ENCODE results near the gene SCT. TPM values are rescaled to one million over a fixed set of nuclear protein-coding genes. Genes with fewer than 3 reads are reported as not detected.

Gene SCT
- total RNA-seq, 1 experiment from 2014 or later = 2.3 TPM

DNA sequence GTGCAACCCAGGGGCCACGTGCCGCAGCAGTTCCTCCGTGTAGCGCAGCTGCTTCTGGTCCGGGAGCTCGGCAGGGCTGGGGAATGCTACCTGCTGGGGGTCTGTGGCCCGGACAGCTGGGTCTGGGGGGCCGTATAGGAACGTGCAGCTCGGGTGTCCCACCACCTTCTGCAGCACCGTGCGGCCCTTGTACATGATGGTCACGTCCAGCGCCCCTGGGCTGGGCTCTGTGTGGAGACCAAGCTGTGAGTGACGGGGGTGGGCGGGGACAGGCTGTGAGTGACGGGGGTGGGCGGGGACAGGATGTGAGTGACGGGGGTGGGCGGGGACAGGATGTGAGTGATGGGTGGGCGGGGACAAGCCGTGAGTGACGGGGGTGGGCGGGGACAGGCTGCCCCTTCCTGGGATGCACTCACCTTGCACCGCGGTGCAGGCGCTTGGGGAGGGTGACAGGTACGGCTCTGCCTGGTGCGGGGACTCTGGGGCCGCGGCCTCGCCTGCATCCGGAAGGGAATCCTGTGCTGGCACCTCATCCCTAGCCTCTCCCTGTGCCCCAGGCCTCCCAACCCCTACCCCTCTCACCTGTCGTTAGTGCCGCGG is 13.5 kb downstream of the SCT start:
- Mint-ChIP-seq H3K36me3 (peaks cover 10% of the 10 kb centered on the region), H3K27me3 (ENCODE audit: low read depth) (no peaks in the 10 kb centered on the region), H3K4me1 (0 out of 2 replicates have a peak, but pooled peaks cover 4% of the 10 kb centered on the region), H3K4me3 (no peak overlapping the region), H3K9me3 (no peaks in the 10 kb centered on the region), H3K27ac (no peak overlapping the region)
- ChIA-PET POLR2A (interaction anchor here (0.6 to 1.0 kb wide), 2 partner anchors 38 to 120 kb away, joined by 3 to 4 read pairs; no protein-coding TSS in a partner anchor), CTCF (interaction anchor here (0.5 to 2.8 kb wide), 8 partner anchors 22 to 150 kb away, joined by 3 to 14 read pairs (median 4); no protein-coding TSS in a partner anchor)
- ATAC-seq (peak; percentile 55), DNase-seq (ENCODE audit: low spot score) (peak; percentile 82)
- no peak for TF ChIP-seq NR3C1 (CRISPR knock-in tag; conservative IDR thresholded peaks at IDR 0.05; ENCODE audit: low read depth)
- no peak for TF ChIP-seq JAZF1 (CRISPR knock-in tag; IDR thresholded peaks at IDR 0.05)
- no peak for TF ChIP-seq NFATC4 (CRISPR knock-in tag; IDR thresholded peaks at IDR 0.05)
- TF ChIP-seq ZNF263 (CRISPR knock-in tag; IDR thresholded peaks at IDR 0.05; ENCODE audit: low read depth) = no peak
- no peak for TF ChIP-seq ETV6 (CRISPR knock-in tag; IDR thresholded peaks at IDR 0.05)
- TF ChIP-seq, protein P1, sequence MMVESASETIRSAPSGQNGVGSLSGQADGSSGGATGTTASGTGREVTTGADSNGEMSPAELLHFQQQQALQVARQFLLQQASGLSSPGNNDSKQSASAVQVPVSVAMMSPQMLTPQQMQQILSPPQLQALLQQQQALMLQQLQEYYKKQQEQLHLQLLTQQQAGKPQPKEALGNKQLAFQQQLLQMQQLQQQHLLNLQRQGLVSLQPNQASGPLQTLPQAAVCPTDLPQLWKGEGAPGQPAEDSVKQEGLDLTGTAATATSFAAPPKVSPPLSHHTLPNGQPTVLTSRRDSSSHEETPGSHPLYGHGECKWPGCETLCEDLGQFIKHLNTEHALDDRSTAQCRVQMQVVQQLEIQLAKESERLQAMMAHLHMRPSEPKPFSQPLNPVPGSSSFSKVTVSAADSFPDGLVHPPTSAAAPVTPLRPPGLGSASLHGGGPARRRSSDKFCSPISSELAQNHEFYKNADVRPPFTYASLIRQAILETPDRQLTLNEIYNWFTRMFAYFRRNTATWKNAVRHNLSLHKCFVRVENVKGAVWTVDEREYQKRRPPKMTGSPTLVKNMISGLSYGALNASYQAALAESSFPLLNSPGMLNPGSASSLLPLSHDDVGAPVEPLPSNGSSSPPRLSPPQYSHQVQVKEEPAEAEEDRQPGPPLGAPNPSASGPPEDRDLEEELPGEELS (CRISPR knock-in tag; IDR thresholded peaks at IDR 0.05) = no peak
- no peak for TF ChIP-seq SMAD4 (CRISPR knock-in tag; IDR thresholded peaks at IDR 0.05)
- TF ChIP-seq RELA (CRISPR knock-in tag; IDR thresholded peaks at IDR 0.05; ENCODE audit: borderline replicate concordance) = no peak
- no peak for TF ChIP-seq EMX1 (CRISPR knock-in tag; IDR thresholded peaks at IDR 0.05)
- TF ChIP-seq SP1 (CRISPR knock-in tag; conservative IDR thresholded peaks at IDR 0.05) = no peak
- TF ChIP-seq, protein P2, sequence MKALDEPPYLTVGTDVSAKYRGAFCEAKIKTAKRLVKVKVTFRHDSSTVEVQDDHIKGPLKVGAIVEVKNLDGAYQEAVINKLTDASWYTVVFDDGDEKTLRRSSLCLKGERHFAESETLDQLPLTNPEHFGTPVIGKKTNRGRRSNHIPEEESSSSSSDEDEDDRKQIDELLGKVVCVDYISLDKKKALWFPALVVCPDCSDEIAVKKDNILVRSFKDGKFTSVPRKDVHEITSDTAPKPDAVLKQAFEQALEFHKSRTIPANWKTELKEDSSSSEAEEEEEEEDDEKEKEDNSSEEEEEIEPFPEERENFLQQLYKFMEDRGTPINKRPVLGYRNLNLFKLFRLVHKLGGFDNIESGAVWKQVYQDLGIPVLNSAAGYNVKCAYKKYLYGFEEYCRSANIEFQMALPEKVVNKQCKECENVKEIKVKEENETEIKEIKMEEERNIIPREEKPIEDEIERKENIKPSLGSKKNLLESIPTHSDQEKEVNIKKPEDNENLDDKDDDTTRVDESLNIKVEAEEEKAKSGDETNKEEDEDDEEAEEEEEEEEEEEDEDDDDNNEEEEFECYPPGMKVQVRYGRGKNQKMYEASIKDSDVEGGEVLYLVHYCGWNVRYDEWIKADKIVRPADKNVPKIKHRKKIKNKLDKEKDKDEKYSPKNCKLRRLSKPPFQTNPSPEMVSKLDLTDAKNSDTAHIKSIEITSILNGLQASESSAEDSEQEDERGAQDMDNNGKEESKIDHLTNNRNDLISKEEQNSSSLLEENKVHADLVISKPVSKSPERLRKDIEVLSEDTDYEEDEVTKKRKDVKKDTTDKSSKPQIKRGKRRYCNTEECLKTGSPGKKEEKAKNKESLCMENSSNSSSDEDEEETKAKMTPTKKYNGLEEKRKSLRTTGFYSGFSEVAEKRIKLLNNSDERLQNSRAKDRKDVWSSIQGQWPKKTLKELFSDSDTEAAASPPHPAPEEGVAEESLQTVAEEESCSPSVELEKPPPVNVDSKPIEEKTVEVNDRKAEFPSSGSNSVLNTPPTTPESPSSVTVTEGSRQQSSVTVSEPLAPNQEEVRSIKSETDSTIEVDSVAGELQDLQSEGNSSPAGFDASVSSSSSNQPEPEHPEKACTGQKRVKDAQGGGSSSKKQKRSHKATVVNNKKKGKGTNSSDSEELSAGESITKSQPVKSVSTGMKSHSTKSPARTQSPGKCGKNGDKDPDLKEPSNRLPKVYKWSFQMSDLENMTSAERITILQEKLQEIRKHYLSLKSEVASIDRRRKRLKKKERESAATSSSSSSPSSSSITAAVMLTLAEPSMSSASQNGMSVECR (CRISPR knock-in tag; IDR thresholded peaks at IDR 0.05; ENCODE audit: borderline replicate concordance) = no peak
- TF ChIP-seq HMGA2 (CRISPR knock-in tag; IDR thresholded peaks at IDR 0.05) = no peak
- no peak for TF ChIP-seq GRHL2 (CRISPR knock-in tag; IDR thresholded peaks at IDR 0.05; ENCODE audit: insufficient replicate concordance, severe bottlenecking)
- TF ChIP-seq, protein P3, sequence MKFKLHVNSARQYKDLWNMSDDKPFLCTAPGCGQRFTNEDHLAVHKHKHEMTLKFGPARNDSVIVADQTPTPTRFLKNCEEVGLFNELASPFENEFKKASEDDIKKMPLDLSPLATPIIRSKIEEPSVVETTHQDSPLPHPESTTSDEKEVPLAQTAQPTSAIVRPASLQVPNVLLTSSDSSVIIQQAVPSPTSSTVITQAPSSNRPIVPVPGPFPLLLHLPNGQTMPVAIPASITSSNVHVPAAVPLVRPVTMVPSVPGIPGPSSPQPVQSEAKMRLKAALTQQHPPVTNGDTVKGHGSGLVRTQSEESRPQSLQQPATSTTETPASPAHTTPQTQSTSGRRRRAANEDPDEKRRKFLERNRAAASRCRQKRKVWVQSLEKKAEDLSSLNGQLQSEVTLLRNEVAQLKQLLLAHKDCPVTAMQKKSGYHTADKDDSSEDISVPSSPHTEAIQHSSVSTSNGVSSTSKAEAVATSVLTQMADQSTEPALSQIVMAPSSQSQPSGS (CRISPR knock-in tag; IDR thresholded peaks at IDR 0.05; ENCODE audit: borderline replicate concordance, low read depth) = no peak
- TF ChIP-seq CREM (CRISPR knock-in tag; IDR thresholded peaks at IDR 0.05) = no peak
- TF ChIP-seq, protein P4, sequence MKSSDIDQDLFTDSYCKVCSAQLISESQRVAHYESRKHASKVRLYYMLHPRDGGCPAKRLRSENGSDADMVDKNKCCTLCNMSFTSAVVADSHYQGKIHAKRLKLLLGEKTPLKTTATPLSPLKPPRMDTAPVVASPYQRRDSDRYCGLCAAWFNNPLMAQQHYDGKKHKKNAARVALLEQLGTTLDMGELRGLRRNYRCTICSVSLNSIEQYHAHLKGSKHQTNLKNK (CRISPR knock-in tag; IDR thresholded peaks at IDR 0.05) = no peak
- TF ChIP-seq, protein P5, sequence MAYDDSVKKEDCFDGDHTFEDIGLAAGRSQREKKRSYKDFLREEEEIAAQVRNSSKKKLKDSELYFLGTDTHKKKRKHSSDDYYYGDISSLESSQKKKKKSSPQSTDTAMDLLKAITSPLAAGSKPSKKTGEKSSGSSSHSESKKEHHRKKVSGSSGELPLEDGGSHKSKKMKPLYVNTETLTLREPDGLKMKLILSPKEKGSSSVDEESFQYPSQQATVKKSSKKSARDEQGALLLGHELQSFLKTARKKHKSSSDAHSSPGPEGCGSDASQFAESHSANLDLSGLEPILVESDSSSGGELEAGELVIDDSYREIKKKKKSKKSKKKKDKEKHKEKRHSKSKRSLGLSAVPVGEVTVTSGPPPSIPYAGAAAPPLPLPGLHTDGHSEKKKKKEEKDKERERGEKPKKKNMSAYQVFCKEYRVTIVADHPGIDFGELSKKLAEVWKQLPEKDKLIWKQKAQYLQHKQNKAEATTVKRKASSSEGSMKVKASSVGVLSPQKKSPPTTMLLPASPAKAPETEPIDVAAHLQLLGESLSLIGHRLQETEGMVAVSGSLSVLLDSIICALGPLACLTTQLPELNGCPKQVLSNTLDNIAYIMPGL (CRISPR knock-in tag; IDR thresholded peaks at IDR 0.05) = no peak
- TF ChIP-seq FOXP1 (CRISPR knock-in tag; IDR thresholded peaks at IDR 0.05; ENCODE audit: borderline replicate concordance) = no peak
- TF ChIP-seq, protein P6, sequence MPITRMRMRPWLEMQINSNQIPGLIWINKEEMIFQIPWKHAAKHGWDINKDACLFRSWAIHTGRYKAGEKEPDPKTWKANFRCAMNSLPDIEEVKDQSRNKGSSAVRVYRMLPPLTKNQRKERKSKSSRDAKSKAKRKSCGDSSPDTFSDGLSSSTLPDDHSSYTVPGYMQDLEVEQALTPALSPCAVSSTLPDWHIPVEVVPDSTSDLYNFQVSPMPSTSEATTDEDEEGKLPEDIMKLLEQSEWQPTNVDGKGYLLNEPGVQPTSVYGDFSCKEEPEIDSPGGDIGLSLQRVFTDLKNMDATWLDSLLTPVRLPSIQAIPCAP (CRISPR knock-in tag; IDR thresholded peaks at IDR 0.05) = no peak

All from WTC11 (cell line).